Activated naive CD8-positive, alpha-beta T cell treated with anti-CD3 and anti-CD28 coated beads for 36 hours (primary cell): ENCODE data around the gene SYT12. TPM values are rescaled to one million over a fixed set of nuclear protein-coding genes. Genes with fewer than 3 reads are reported as not detected.

Source experiments
- DNase-seq: peaks from one replicate; pipeline ENCODE4 v3.0.0; 2021
- H3K27ac Mint-ChIP-seq: one replicate; pipeline ENCODE4 v1.8.0; 2022; ENCODE audit warnings: mild to moderate bottlenecking, moderate library complexity, mixed read lengths
- H3K27me3 Mint-ChIP-seq: one replicate; pipeline ENCODE4 v1.8.0; 2022; ENCODE audit warnings: mild to moderate bottlenecking, mixed read lengths
- H3K36me3 Mint-ChIP-seq: one replicate; pipeline ENCODE4 v1.8.0; 2021; ENCODE audit warnings: mild to moderate bottlenecking, mixed read lengths
- H3K4me1 Mint-ChIP-seq: one replicate; pipeline ENCODE4 v1.8.0; 2021; ENCODE audit warnings: mixed read lengths
- H3K4me3 Mint-ChIP-seq: one replicate; pipeline ENCODE4 v1.8.0; 2022; ENCODE audit warnings: mild to moderate bottlenecking, moderate library complexity, mixed read lengths
- H3K9me3 Mint-ChIP-seq: one replicate; pipeline ENCODE4 v1.8.0; 2022; ENCODE audit warnings: mixed read lengths
- total RNA-seq, 2 experiments: library from RNA; stranded (reverse); gene quantifications; one replicate each; pipeline ENCODE4 v1.2.3, GENCODE V29; 2021

The SYT12 gene
- total RNA-seq, 2 experiments from 2014 or later: not detected

DNA sequence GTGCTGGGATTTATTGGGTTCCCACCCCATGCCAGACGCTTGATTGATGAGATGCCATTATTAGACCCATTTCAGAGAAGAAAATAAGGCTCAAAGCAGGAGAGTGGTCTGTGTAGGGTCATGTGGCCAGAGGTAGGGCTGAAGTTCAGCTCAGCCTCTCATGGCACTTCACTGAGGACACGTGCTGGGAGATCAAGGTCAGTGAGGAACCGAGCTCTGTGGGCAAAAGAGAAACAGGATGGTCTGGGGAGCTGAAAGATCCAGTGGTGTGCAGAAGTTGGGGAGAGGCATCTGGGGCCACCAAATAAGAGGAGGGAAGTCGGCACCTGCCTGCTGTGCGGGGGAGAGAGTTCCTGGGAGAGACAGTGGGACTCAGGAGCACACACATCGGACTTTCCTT is 53.3 kb downstream of the SYT12 start:
- H3K27me3 Mint-ChIP-seq: peaks cover 3% of the 10 kb centered on the region
- no peak overlapping the region for H3K27ac Mint-ChIP-seq
- H3K4me3 Mint-ChIP-seq: no peak overlapping the region
- DNase-seq: no peak
- peaks cover 5% of the 10 kb centered on the region for H3K4me1 Mint-ChIP-seq
- no peaks in the 10 kb centered on the region for H3K36me3 Mint-ChIP-seq
- H3K9me3 Mint-ChIP-seq: no peaks in the 10 kb centered on the region

DNA sequence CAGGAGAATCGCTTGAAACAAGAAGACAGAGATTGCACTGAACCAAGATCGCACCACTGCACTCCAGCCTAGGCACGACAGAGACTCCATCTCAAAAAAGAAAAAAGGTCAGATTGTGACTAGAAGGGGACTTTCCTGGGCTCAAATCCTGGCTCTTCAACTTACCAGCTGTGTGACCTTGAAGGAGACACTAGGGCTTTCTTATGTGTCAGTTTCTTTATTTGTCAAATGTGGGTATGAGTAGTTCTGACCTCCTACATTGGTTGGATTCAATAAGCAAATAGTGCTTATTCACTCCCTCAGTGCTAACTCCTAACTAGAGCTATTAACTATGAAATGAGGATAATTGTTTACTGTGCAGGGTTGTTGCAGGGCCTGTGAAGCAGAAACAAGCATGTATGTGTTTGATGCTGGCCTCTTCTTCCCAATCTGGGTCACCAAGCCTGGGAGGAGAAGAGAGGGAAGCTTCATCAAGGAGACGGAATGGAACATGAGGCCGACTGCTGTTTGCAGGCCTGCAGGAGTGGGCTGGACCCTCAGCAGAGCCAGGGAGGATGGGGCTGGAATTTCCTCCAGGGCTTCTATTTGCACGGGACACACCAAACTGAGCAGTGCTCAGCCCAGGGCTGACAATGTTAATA is 56.3 kb downstream of the SYT12 start:
- no peak for DNase-seq
- peaks cover 13% of the 10 kb centered on the region for H3K27me3 Mint-ChIP-seq
- no peaks in the 10 kb centered on the region for H3K36me3 Mint-ChIP-seq
- H3K4me1 Mint-ChIP-seq: peaks cover 12% of the 10 kb centered on the region
- H3K27ac Mint-ChIP-seq: no peak overlapping the region
- H3K4me3 Mint-ChIP-seq: no peak overlapping the region
- H3K9me3 Mint-ChIP-seq: no peaks in the 10 kb centered on the region

DNA sequence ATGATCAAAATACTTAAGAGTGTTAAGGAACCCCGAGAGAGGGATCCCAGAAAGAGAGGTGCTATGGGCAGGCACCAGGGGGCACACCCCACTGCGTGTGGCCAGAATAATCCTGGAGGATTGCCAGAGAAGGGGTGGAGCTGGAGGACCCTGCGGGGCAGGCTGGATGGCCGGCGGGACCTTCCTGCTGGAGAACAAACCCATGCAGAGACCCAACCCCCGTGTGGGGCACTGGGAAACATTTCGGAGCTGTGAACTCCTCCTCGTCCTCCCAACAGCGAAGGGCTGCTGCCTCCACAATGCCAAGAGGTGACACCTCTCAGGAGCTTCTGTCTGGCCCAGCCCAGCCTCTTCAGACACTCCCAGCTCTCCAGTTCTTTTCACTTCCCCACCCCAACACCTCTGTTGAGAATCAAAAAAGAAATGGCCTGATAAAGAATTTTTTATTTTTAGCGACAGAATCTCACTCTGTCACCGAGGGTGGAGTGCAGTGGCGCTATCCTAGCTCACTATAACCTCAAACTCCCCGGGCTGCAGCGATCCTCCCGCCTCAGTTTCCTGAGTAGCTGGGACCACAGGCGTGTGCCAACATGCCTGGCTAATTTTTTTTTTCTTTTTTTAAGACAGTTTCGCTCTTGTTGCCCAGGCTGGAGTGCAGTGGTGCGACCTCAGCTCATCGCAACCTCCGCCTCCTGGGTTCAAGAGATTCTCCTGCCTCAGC is 59.3 kb downstream of the SYT12 start:
- peak overlapping the region; percentile 60 for H3K4me3 Mint-ChIP-seq
- H3K36me3 Mint-ChIP-seq: no peaks in the 10 kb centered on the region
- H3K4me1 Mint-ChIP-seq: peaks cover 12% of the 10 kb centered on the region
- peaks cover 13% of the 10 kb centered on the region for H3K27me3 Mint-ChIP-seq
- H3K9me3 Mint-ChIP-seq: no peaks in the 10 kb centered on the region
- no peak for DNase-seq
- H3K27ac Mint-ChIP-seq: no peak overlapping the region

DNA sequence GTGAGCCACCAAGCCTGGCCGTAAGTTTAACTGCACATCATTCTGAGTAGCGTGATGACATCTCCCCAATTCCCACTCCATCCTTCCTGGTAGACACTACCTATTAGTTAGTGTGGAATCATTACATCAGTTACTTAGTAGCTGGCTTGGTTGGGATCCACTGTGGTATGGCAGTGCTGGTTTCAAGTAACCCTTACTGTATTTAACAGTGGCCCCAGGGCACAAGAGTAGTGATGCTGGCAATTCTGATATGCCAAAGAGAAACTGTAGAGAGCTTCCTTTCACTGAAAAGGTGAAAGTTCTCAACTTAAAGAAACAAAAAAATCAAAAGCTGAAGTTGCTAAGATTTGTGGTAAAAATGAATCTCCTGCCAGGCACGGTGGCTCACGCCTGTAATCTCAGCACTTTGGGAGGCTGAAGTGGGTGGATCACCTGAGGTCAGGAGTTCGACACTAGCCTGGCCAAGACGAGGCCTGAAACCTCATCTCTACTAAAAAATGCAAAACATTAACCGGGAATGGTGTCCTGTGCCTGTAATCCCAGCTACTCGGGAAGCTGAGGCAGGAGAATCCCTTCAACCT is 60.9 kb downstream of the SYT12 start:
- Mint-ChIP-seq H3K9me3 (no peaks in the 10 kb centered on the region), H3K4me1 (peaks cover 12% of the 10 kb centered on the region), H3K27ac (no peak overlapping the region), H3K36me3 (no peaks in the 10 kb centered on the region), H3K27me3 (peaks cover 10% of the 10 kb centered on the region), H3K4me3 (no peak overlapping the region)
- no peak for DNase-seq

DNA sequence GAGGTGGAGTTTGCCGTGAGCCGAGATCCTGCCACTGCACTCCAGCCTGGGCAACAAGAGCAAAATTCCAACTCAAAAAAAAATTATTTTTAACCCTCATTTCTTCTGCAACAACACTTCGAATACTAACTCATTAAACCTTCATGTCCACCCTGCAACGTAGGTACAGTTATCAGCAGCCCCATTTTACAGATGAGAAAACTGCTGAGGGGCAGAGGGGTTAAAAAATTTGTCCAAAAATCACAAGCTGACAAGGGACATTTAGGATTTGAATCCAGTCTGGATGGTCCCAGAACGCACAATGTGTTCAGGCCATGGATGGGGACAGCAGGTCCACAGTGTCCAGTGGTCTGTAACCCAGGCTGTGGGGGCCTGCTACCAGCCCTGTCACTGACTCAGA is 62.7 kb downstream of the SYT12 start:
- DNase-seq: no peak
- Mint-ChIP-seq H3K27me3 (peaks cover 10% of the 10 kb centered on the region), H3K27ac (no peak overlapping the region), H3K9me3 (no peaks in the 10 kb centered on the region), H3K4me1 (peaks cover 9% of the 10 kb centered on the region), H3K36me3 (no peaks in the 10 kb centered on the region), H3K4me3 (no peak overlapping the region)

DNA sequence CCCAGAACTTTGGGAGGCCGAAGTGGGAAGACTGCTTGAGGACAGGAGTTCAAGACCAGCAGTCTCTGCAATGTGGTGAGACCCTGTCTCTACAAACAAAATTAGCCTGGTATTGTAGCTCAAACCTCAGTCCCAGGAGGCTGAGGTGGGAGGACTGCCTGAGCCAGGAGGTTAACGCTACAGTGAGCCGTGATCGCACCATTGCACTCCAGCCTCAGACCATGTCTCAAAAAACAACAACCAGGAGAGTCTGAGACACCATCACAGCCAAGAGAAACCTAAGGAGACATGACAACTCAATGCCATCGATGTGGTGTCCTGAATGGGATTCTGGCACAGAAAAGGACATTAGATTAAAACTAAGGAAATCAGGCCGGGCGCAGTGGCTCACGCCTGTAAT is 67.8 kb downstream of the SYT12 start:
- no peaks in the 10 kb centered on the region for H3K4me1 Mint-ChIP-seq

DNA sequence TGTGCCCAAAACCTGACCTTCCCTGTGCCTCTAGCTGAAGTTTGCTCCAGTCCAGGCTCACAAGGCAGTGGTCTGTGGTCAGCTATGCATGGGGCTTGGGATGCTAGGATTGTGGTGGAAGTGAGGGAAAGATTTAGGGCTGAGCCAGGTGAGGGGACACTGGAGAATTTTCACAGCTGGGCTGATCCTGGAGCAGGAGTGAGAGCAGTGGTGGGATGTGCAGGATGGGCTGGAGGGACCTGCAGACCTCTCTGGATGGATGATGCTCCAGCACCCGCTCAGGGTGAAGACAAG is 72.2 kb downstream of the SYT12 start:
- H3K27ac Mint-ChIP-seq: peak overlapping the region; percentile 10
- H3K4me3 Mint-ChIP-seq: no peak overlapping the region
- peaks cover 5% of the 10 kb centered on the region for H3K4me1 Mint-ChIP-seq
- no peaks in the 10 kb centered on the region for H3K9me3 Mint-ChIP-seq
- no peaks in the 10 kb centered on the region for H3K36me3 Mint-ChIP-seq
- no peak for DNase-seq
- H3K27me3 Mint-ChIP-seq: no peaks in the 10 kb centered on the region

More for the DNA sequence above, 67.8 kb downstream of the SYT12 start:
- Mint-ChIP-seq H3K4me3 (no peak overlapping the region), H3K9me3 (no peaks in the 10 kb centered on the region), H3K27me3 (no peaks in the 10 kb centered on the region), H3K36me3 (no peaks in the 10 kb centered on the region), H3K27ac (no peak overlapping the region)
- DNase-seq: no peak

DNA sequence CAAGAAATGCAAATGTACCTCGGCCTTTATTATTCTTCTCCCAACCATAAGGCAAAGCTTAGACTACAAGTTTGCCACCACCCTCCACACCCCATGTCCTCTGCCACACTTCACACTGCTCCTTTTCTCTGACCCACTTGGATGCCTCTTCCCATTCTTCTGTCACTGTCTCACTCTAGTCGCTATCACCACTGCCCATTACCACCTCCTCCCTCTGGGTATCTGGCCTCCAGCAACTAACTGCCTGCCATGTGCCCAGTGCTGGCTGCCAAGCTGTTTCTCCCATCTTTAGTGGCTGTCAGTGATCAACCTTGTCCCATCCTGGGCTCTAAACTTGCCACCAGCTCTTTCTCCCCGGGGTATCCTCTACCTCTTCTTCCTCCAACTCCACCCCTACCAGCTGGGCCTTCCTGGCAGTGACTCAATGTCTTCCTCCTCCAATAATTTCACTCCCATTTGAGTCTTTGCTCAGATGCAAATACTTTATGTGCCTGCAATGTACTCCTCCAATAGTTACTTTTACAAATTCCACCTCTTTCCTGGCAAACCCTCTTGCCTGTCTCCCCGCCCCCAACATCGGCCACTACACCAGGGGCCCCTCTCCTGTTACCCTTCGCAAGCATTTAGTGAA is 76.0 kb downstream of the SYT12 start:
- no peak for DNase-seq
- H3K4me3 Mint-ChIP-seq: no peak overlapping the region
- H3K36me3 Mint-ChIP-seq: no peaks in the 10 kb centered on the region
- H3K4me1 Mint-ChIP-seq: peaks cover 19% of the 10 kb centered on the region
- H3K9me3 Mint-ChIP-seq: peaks cover 2% of the 10 kb centered on the region
- peak overlapping the region; percentile 26 for H3K27ac Mint-ChIP-seq
- no peaks in the 10 kb centered on the region for H3K27me3 Mint-ChIP-seq

DNA sequence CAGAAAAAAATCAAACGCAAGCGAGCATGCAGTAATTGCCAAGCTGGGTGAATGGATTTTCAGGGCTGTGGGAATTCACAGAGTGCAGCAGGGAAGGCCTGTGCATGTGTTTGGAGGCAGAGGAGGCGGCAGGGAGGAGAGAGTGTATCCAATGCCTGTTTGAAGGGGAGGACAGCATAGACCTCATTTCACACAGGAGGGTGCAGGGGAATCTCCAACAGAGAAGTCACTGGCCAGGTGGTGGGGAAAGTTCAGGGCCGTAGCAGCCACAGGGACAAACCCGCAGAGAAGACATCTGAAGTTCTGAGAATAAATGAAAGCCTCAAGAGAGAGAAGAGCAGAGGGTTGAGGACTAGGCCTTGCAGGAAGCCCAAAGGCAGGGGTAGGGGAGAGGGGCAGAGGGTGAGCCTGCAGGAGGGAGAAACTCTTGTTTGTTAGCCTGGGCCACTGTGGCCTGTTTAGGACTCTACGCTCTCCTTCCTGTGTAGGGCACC is 76.9 kb downstream of the SYT12 start:
- no peaks in the 10 kb centered on the region for H3K27me3 Mint-ChIP-seq
- H3K27ac Mint-ChIP-seq: peak overlapping the region; percentile 74
- no peaks in the 10 kb centered on the region for H3K36me3 Mint-ChIP-seq
- H3K4me3 Mint-ChIP-seq: no peak overlapping the region
- peaks cover 2% of the 10 kb centered on the region for H3K9me3 Mint-ChIP-seq
- H3K4me1 Mint-ChIP-seq: peaks cover 24% of the 10 kb centered on the region
- no peak for DNase-seq

Other genes starting within 250 kb of the SYT12 start
- gene RCE1, start 179.7 kb upstream of the SYT12 start, total RNA-seq: 10 to 100 TPM; 26.8 to 31.1 TPM
- 10 to 100 TPM; 36.3 to 37.8 TPM for gene LRFN4, start 166.1 kb upstream of the SYT12 start, total RNA-seq
- 1 to 10 TPM; 8.1 TPM for gene PC, start 64.8 kb upstream of the SYT12 start, total RNA-seq
- not detected for gene C11orf86, start 47.8 kb upstream of the SYT12 start, total RNA-seq
- gene RHOD, start 33.7 kb downstream of the SYT12 start, total RNA-seq: under 1 TPM; 0.50 to 0.78 TPM
- 10 to 100 TPM; 77.4 to 80.9 TPM for gene KDM2A, start 96.1 kb downstream of the SYT12 start, total RNA-seq
- gene GRK2, start 243.3 kb downstream of the SYT12 start, total RNA-seq: 100 to 1,000 TPM; 211 to 219 TPM